Cerebellar nuclear complex (tissue), 1 donor: ENCODE results near the gene GALNT1.
"Not testable (repeated sequence)": the region's sequence is repeated elsewhere in the genome, so short reads cannot be mapped to it uniquely, and the experiment has no call there.

ENCODE experiments used
- DNase-seq, 2 experiments: peaks; one replicate each; lab custom pipeline; 2025; lab: John Stamatoyannopoulos, UW

The GALNT1 gene

GRCh38 chr18:35581546-35581897 is at the start of gene GALNT1:
TSS of gene GALNT1 (plus strand) at chr18:35581740. CDS start at chr18:35654663, 72,923 bp downstream.
- DNase-seq: no peak

GRCh38 chr18:35533916-35534405 is 47.6 kb upstream of the GALNT1 start:
- DNase-seq: no peak

- DNase-seq: no peak
Observed at GRCh38 chr18:35535297-35535696, 46.2 kb upstream of the GALNT1 start.

GRCh38 chr18:35542356-35542755 is 39.2 kb upstream of the GALNT1 start:
- DNase-seq: no peak

GRCh38 chr18:35547008-35547605 is 34.4 kb upstream of the GALNT1 start:
- DNase-seq: no peak

GRCh38 chr18:35549564-35549963 is 32.0 kb upstream of the GALNT1 start:
- DNase-seq: no peak

- DNase-seq: no peak
Observed at GRCh38 chr18:35553300-35553699, 28.2 kb upstream of the GALNT1 start.

- not testable (repeated sequence) for DNase-seq
Observed at GRCh38 chr18:35555538-35555937, 26.0 kb upstream of the GALNT1 start.

- no peak for DNase-seq
Observed at GRCh38 chr18:35559867-35560266, 21.7 kb upstream of the GALNT1 start.

- DNase-seq: no peak
Observed at GRCh38 chr18:35564795-35565453, 16.6 kb upstream of the GALNT1 start.

- no peak for DNase-seq
Observed at GRCh38 chr18:35566019-35566418, 15.5 kb upstream of the GALNT1 start.

GRCh38 chr18:35570182-35570581 is 11.4 kb upstream of the GALNT1 start:
- DNase-seq: no peak

- DNase-seq: no peak
Observed at GRCh38 chr18:35571138-35571537, 10.4 kb upstream of the GALNT1 start.

GRCh38 chr18:35572644-35573043 is 8.9 kb upstream of the GALNT1 start:
- no peak for DNase-seq

- DNase-seq: no peak
Observed at GRCh38 chr18:35573531-35573930, 8.0 kb upstream of the GALNT1 start.

GRCh38 chr18:35576240-35576845 is 5.2 kb upstream of the GALNT1 start:
- not testable (repeated sequence) for DNase-seq

GRCh38 chr18:35577045-35577848 is 4.3 kb upstream of the GALNT1 start:
- DNase-seq: no peak

- no peak for DNase-seq
Observed at GRCh38 chr18:35578481-35578880, 3.1 kb upstream of the GALNT1 start.

- DNase-seq: no peak
Observed at GRCh38 chr18:35578936-35579335, 2.6 kb upstream of the GALNT1 start.

GRCh38 chr18:35580701-35581539 is 620 bp upstream of the GALNT1 start:
- DNase-seq: no peak

GRCh38 chr18:35581898-35582641 is 530 bp downstream of the GALNT1 start:
- DNase-seq: no peak
